Prostate gland (tissue), 2 donors: ENCODE measurements around the gene NKX1-2. TPM values are rescaled to one million over a fixed set of nuclear protein-coding genes. Genes with fewer than 3 reads are reported as not detected.

Experiments used
- DNase-seq: peaks from one replicate; pipeline ENCODE4 v3.0.0-alpha.2; 2019; ENCODE audit warnings: low spot score
- H3K27ac ChIP-seq, 2 donors: fragments of 200-600 bp; sonication (generic); 2 replicates each; pipeline ENCODE4 v1.5.1; 2017 to 2019
- H3K27me3 ChIP-seq: fragments of 200-600 bp; sonication (generic); replicated peaks from 2 replicates; pipeline ENCODE4 v1.5.1; 2019; ENCODE audit not compliant: insufficient read depth
- H3K36me3 ChIP-seq, 2 donors: fragments of 200-600 bp; sonication (generic); 1 replicate in 1 of 2; 2 replicates in 1 of 2; pipeline versions ENCODE4 v1.5.1 to v1.8.1; 2017 to 2019
- H3K4me1 ChIP-seq: fragments of 200-600 bp; sonication (generic); replicated peaks from 2 replicates; pipeline ENCODE4 v1.5.1; 2019
- H3K4me3 ChIP-seq, 2 donors: fragments of 200-600 bp; sonication (generic); 2 replicates each; pipeline ENCODE4 v1.5.1; 2017 to 2019
- H3K9me3 ChIP-seq: fragments of 200-600 bp; sonication (generic); 2 replicates; pipeline ENCODE4 v1.5.1; 2017
- POLR2A ChIP-seq: fragments of 450-650 bp; IDR thresholded peaks from one replicate; pipeline ENCODE4 v1.6.1; 2016; ENCODE audit warnings: antibody characterized with exemption, mild to moderate bottlenecking
- POLR2AphosphoS5 ChIP-seq: sonication (generic); formaldehyde crosslinking; IDR thresholded peaks from one replicate; pipeline ENCODE4 v1.6.1; 2017; ENCODE audit warnings: antibody characterized with exemption
- WGBS: methylation state at CpG from one replicate; pipeline ENCODE4 v1.1.5; 2018; 5-methylcytosine and 5-hydroxymethylcytosine counted together
- intact Hi-C: fragments of 100-400 bp; cut with DNase I; formaldehyde crosslinking; loops from one replicate; pipeline ENCODE4 v1.14.2; 2022
- total RNA-seq, 2 donors: library from RNA; depleted of rRNA; stranded (reverse); fragments of >200 nt; gene quantifications; one replicate each; pipeline ENCODE4 v1.1.0, GENCODE V29; 2016
- TF ChIP-seq, protein P1 (sequence below), 4 experiments: fragments of 200-600 bp in 2 of 4; fragments of 450-650 bp in 2 of 4; sonication (generic) in 2 of 4; IDR thresholded peaks; 1 replicate in 3 of 4; 2 replicates in 1 of 4; pipeline ENCODE4 v1.5.1; 2016 to 2019; ENCODE audit warnings: antibody characterized with exemption in 4 of 4, mild to moderate bottlenecking in 2 of 4, moderate library complexity in 2 of 4

NKX1-2 gene
- under 1 TPM; 0.14 to 0.85 TPM for total RNA-seq

DNA sequence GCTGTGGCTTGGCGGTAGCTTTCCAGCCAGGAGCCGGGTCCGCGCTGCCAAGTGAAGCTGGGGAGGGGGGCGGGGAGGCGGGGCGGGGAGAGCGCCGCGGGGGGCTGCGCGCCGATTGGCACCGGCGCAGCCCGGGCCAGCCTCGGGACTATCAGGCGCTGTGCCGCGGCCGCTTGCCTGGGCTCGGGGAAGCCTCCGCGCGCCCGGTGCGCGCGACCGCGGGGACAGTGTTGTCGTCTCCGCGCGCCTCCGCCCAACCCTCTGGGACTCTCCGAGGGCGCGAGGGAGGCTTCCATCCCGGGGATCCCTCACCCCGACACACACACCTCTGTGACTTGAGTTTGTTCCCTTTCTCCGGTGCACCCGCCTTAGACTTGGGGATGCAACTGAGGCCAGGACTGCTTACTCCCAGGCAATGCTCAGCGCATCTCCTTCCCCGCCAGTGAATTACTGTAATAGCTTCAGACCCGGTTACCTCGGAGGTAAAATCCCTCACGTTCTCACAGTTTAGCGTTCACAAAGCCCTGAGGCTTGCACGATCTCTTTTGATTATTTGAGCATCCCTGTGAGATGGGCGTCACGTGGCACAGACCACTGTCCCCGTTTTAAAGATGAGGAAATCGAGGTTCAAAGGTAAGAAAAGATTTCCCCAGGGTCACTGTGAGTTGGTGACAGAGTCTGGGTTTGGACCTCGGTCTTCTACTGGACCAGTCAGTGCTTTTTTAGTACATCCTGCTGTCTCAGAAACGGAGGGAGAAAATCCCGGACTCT lies at the start of gene NKX1-2:
TSS of gene NKX1-2 (minus strand) at position 24 of the 771 bp plus-strand sequence. CDS start 92 bp downstream, outside the sequence.
- peak within 1 kb of the TSS; percentile 9 to 27 for H3K4me3 ChIP-seq
- H3K9me3 ChIP-seq = no peaks in the 10 kb centered on the region
- H3K27ac ChIP-seq = no peak within 1 kb of the TSS
- intact Hi-C loops = no loop called here
- H3K27me3 ChIP-seq = peaks cover 30% of the 10 kb centered on the region
- no peaks in the 10 kb centered on the region for H3K36me3 ChIP-seq
- DNase-seq = no peak
- WGBS = 5% methylated on average over 47 of the region's 57 CpGs
- TF ChIP-seq POLR2AphosphoS5 = no peak
- TF ChIP-seq, protein P1, sequence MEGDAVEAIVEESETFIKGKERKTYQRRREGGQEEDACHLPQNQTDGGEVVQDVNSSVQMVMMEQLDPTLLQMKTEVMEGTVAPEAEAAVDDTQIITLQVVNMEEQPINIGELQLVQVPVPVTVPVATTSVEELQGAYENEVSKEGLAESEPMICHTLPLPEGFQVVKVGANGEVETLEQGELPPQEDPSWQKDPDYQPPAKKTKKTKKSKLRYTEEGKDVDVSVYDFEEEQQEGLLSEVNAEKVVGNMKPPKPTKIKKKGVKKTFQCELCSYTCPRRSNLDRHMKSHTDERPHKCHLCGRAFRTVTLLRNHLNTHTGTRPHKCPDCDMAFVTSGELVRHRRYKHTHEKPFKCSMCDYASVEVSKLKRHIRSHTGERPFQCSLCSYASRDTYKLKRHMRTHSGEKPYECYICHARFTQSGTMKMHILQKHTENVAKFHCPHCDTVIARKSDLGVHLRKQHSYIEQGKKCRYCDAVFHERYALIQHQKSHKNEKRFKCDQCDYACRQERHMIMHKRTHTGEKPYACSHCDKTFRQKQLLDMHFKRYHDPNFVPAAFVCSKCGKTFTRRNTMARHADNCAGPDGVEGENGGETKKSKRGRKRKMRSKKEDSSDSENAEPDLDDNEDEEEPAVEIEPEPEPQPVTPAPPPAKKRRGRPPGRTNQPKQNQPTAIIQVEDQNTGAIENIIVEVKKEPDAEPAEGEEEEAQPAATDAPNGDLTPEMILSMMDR (IDR thresholded peaks at IDR 0.05) = no peak
- no peak for TF ChIP-seq POLR2A
- peaks cover 3% of the 10 kb centered on the region for H3K4me1 ChIP-seq

GRCh38 chr10:124498056-124498455 lies 48.2 kb upstream of the NKX1-2 start:
- intact Hi-C loops = no loop called here
- TF ChIP-seq, protein P1 (IDR thresholded peaks at IDR 0.05) = no peak
- TF ChIP-seq POLR2AphosphoS5 (no peak), POLR2A (no peak)
- Histone ChIP-seq H3K27ac (no peak overlapping the region), H3K36me3 (no peaks in the 10 kb centered on the region), H3K27me3 (no peaks in the 10 kb centered on the region), H3K9me3 (no peaks in the 10 kb centered on the region), H3K4me3 (no peak overlapping the region), H3K4me1 (peaks cover 7% of the 10 kb centered on the region)
- DNase-seq = no peak
- WGBS = 91% methylated on average over 8 of the region's 8 CpGs

DNA sequence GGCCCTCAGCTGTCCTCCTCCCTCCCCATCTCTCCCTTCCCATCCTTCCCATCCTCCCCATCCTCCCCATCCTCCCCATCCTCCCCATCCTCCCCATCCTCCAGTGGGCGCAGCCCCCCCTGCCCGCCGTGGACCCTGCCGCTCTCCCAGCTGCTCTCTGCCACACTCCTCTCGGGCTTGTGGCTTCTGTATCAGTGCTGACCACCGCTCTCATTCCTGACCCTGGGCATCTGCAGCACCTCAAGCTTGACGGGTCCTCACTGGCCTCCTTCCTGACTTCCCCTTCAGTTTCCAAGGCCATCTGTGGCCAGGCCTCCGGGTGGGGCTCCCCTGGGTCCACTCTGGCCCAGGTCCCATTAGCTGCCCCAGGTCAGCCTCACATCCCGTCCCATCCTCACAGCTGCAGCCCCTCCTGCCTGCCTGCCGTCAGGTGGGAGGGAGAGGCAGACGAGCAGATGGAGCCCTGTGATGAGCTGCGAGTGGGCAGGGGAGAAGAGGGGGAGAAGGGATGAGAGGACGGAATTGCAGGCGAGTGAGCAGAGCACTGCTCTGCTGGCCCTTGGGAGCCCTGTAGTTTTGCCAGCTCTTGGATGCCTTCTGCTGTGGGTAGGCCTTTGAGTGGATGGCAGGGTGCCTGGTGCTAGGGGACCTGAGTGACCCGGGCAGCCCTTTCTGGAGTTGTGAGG lies 47.5 kb upstream of the NKX1-2 start:
- TF ChIP-seq POLR2AphosphoS5 (no peak), POLR2A (no peak)
- TF ChIP-seq, protein P1 (IDR thresholded peaks at IDR 0.05) = no peak
- H3K27ac ChIP-seq = no peak overlapping the region
- 88% methylated on average over 15 of the region's 15 CpGs for WGBS
- no peak for DNase-seq
- intact Hi-C loops = no loop called here
- no peaks in the 10 kb centered on the region for H3K36me3 ChIP-seq
- H3K4me3 ChIP-seq = no peak overlapping the region
- no peaks in the 10 kb centered on the region for H3K9me3 ChIP-seq
- peaks cover 7% of the 10 kb centered on the region for H3K4me1 ChIP-seq
- no peaks in the 10 kb centered on the region for H3K27me3 ChIP-seq

GRCh38 chr10:124496620-124497019 lies 46.8 kb upstream of the NKX1-2 start:
- WGBS = 95% methylated on average over 24 of the region's 24 CpGs
- no peak overlapping the region for H3K27ac ChIP-seq
- H3K9me3 ChIP-seq = no peaks in the 10 kb centered on the region
- no peak overlapping the region for H3K4me3 ChIP-seq
- DNase-seq = no peak
- H3K4me1 ChIP-seq = peaks cover 7% of the 10 kb centered on the region
- no peaks in the 10 kb centered on the region for H3K27me3 ChIP-seq
- H3K36me3 ChIP-seq = no peaks in the 10 kb centered on the region
- TF ChIP-seq POLR2A = no peak
- TF ChIP-seq, protein P1 (IDR thresholded peaks at IDR 0.05) = no peak
- TF ChIP-seq POLR2AphosphoS5 = no peak
- intact Hi-C loops = no loop called here
